22Rv1 (cell line): ENCODE data around the gene SLC66A2.

Source experiments
- H3K27ac ChIP-seq: fragments of 450-650 bp; 2 replicates; pipeline ENCODE4 v1.5.1; 2017
- ZFX ChIP-seq: fragments of 450-650 bp; IDR thresholded peaks from 2 replicates; pipeline ENCODE4 v1.6.1; 2017; ENCODE audit warnings: antibody characterized with exemption, borderline replicate concordance
- TF ChIP-seq, protein P1 (sequence below): fragments of 450-650 bp; IDR thresholded peaks from 2 replicates; pipeline ENCODE4 v1.5.1; 2017; ENCODE audit warnings: mild to moderate bottlenecking

Gene SLC66A2

DNA sequence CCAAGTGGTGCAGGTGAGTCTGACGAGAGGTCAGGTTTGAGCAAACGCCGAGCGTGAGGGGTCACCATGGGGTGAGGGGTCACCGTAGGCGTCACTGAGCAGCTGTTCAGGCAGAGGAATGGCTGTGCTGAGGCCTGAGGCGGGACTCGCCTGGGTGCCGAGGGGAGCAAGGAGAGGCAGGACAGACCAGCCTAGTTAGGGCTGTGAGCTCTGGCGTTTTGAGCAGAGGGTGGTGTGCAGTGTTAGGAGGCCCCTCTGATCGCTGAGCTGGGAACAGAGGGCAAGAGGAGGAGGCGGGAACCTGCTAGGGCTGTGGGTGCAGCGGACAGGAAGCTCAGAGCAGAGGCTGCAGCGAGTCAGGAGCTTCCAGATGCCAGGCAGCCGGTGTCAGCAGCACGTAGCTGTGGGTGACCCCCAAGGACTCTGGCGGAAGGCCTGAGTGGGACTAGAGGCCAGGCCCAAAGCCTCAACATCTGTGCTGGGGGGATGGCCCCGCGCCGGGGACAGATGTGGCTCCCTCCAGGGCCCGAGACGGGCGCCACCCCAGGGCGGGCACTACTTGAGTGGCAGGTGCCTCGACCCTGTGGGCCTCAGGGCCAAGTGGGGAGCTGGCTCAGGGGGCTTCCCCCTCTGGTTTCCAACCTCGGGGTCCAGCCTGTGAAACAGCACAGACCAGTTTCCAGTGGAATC, 98.0 kb downstream of the SLC66A2 start:
- TF ChIP-seq ZFX = no peak
- TF ChIP-seq, protein P1, sequence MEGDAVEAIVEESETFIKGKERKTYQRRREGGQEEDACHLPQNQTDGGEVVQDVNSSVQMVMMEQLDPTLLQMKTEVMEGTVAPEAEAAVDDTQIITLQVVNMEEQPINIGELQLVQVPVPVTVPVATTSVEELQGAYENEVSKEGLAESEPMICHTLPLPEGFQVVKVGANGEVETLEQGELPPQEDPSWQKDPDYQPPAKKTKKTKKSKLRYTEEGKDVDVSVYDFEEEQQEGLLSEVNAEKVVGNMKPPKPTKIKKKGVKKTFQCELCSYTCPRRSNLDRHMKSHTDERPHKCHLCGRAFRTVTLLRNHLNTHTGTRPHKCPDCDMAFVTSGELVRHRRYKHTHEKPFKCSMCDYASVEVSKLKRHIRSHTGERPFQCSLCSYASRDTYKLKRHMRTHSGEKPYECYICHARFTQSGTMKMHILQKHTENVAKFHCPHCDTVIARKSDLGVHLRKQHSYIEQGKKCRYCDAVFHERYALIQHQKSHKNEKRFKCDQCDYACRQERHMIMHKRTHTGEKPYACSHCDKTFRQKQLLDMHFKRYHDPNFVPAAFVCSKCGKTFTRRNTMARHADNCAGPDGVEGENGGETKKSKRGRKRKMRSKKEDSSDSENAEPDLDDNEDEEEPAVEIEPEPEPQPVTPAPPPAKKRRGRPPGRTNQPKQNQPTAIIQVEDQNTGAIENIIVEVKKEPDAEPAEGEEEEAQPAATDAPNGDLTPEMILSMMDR = no peak

DNA sequence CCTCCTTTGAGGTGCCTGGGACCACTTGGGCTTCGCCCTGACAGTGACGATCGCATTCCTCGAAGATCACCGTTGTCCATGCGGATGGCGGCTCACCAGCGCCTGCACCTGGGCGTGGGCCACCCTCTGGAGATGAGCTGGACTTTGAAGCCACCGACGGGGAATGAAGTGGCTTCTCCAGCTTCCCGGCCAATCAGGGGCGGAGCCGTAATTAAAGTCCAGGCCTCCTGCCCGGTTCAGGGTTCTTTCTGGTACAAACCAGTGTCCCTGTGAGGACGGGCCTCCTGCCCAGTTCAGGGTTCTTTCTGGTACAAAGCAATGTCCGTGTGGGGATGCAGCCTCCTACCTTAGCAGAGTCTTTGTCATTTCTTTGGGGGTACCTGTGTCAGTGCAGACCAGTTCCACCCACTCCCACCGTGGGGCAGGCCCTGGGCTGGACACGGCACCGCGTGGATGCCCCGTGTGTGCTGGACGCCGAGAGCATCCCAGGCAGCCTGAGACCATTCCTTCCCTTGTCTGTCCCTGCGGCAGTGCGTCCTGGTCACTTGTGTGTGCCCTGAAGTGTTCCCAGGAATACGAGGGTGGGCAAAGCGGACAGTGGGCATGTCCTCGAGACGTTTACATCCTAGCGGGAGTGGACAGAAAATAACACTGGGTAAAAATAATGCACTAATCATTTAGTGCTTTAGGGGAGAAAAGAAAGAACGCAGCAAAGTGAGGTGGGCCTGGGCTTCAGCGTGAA, 98.7 kb downstream of the SLC66A2 start:
- H3K27ac ChIP-seq = no peak overlapping the region
- TF ChIP-seq ZFX = no peak
- TF ChIP-seq, protein P1 = no peak

More for the DNA sequence above, 98.0 kb downstream of the SLC66A2 start:
- no peak overlapping the region for H3K27ac ChIP-seq
